DND-41 (cell line): Measurements from ENCODE around the gene PKD1.

Experiments
- ATAC-seq: fragments of 200-7000 bp; cut with Tn5 transposase; 3 replicates; pipeline ENCODE4 v1.9.1; 2021; ENCODE audit warnings: low read depth; ENCODE audit not compliant: insufficient read depth
- DNase-seq: peaks from one replicate; pipeline ENCODE4 v3.0.0-alpha.2; 2020
- H2AFZ ChIP-seq: 2 replicates; pipeline ENCODE4 v1.6.0; 2012; ENCODE audit warnings: low read depth, low read length
- H3K27ac ChIP-seq: 2 replicates; pipeline ENCODE4 v1.5.1; 2012; ENCODE audit warnings: low read length, inconsistent platforms
- H3K27me3 ChIP-seq: fragments of 200-600 bp; sonication (generic); 2 replicates; pipeline ENCODE4 v1.6.0; 2012; ENCODE audit warnings: low read length, mild to moderate bottlenecking, inconsistent platforms; ENCODE audit not compliant: insufficient read depth, poor library complexity
- H3K36me3 ChIP-seq: 2 replicates; pipeline ENCODE4 v1.5.1; 2012; ENCODE audit warnings: low read length, inconsistent platforms; ENCODE audit not compliant: insufficient read depth
- H3K4me1 ChIP-seq: 2 replicates; pipeline ENCODE4 v1.5.1; 2012; ENCODE audit warnings: mild to moderate bottlenecking, low read length; ENCODE audit not compliant: insufficient read depth
- H3K4me2 ChIP-seq: 2 replicates; pipeline ENCODE4 v1.6.0; 2012; ENCODE audit warnings: mild to moderate bottlenecking, moderate library complexity, low read length, inconsistent platforms; ENCODE audit not compliant: insufficient read depth
- H3K4me3 ChIP-seq, 2 experiments: fragments of 200-600 bp in 1 of 2; shearing (Covaris generic) in 1 of 2; 2 replicates each; pipeline ENCODE4 v1.5.1; 2012 to 2016; ENCODE audit warnings: inconsistent platforms in 2 of 2, low read length in 2 of 2, mild to moderate bottlenecking in 2 of 2, low read depth in 1 of 2, moderate library complexity in 1 of 2
- H3K79me2 ChIP-seq: 2 replicates; pipeline ENCODE4 v1.6.0; 2012; ENCODE audit warnings: low read length, inconsistent platforms; ENCODE audit not compliant: insufficient read depth
- H3K9ac ChIP-seq: 2 replicates; pipeline ENCODE4 v1.6.0; 2012; ENCODE audit warnings: low read depth, mild to moderate bottlenecking, inconsistent platforms, low read length, moderate library complexity
- H3K9me3 ChIP-seq: 2 replicates; pipeline ENCODE4 v1.5.1; 2012; ENCODE audit warnings: low read length, moderate library complexity, mild to moderate bottlenecking, inconsistent platforms; ENCODE audit not compliant: insufficient read depth, severe bottlenecking
- H4K20me1 ChIP-seq: 2 replicates; pipeline ENCODE4 v1.6.0; 2012; ENCODE audit warnings: low read length; ENCODE audit not compliant: insufficient read depth
- CTCF ChIP-seq: IDR thresholded peaks from 2 replicates; pipeline ENCODE4 v1.5.1; 2012; ENCODE audit warnings: borderline replicate concordance, low read length, moderate library complexity, mild to moderate bottlenecking; ENCODE audit not compliant: poor library complexity, severe bottlenecking; ENCODE audit errors: extremely low read depth
- EZH2 ChIP-seq: IDR thresholded peaks from 3 replicates; pipeline ENCODE4 v1.6.1; 2012; ENCODE audit warnings: borderline replicate concordance, low read depth, mild to moderate bottlenecking, moderate library complexity, low read length, inconsistent platforms; ENCODE audit not compliant: severe bottlenecking

The PKD1 gene

GRCh38 chr16:2083876-2084780 lies 51.6 kb downstream of the PKD1 start:
- no peak overlapping the region for H3K27ac ChIP-seq
- no peak for ATAC-seq

GRCh38 chr16:2083409-2083808 lies 52.3 kb downstream of the PKD1 start:
- peaks cover 91% of the 10 kb centered on the region for H3K36me3 ChIP-seq

More at GRCh38 chr16:2083876-2084780, 51.6 kb downstream of the PKD1 start:
- Histone ChIP-seq H3K27me3 (no peaks in the 10 kb centered on the region), H3K4me3 (no peak overlapping the region), H3K36me3 (peaks cover 92% of the 10 kb centered on the region), H3K9me3 (no peaks in the 10 kb centered on the region), H3K79me2 (no peaks in the 10 kb centered on the region), H4K20me1 (peaks cover 18% of the 10 kb centered on the region), H3K4me1 (no peaks in the 10 kb centered on the region), H3K4me2 (no peak overlapping the region), H2AFZ (no peak overlapping the region), H3K9ac (no peak overlapping the region)
- no peak for DNase-seq
- TF ChIP-seq EZH2 (no peak), CTCF (no peak)

GRCh38 chr16:2082983-2083364 lies 52.7 kb downstream of the PKD1 start:
- peaks cover 13% of the 10 kb centered on the region for H4K20me1 ChIP-seq
- TF ChIP-seq CTCF = no peak
- TF ChIP-seq EZH2 = no peak
- DNase-seq (no peak), ATAC-seq (no peak)
- no peaks in the 10 kb centered on the region for H3K9me3 ChIP-seq
- H3K4me1 ChIP-seq = no peaks in the 10 kb centered on the region
- H3K27me3 ChIP-seq = no peaks in the 10 kb centered on the region
- no peak overlapping the region for H3K4me3 ChIP-seq
- H3K27ac ChIP-seq = no peak overlapping the region
- no peak overlapping the region for H3K4me2 ChIP-seq
- no peak overlapping the region for H2AFZ ChIP-seq
- H3K79me2 ChIP-seq = no peaks in the 10 kb centered on the region
- no peak overlapping the region for H3K9ac ChIP-seq
- H3K36me3 ChIP-seq = peaks cover 88% of the 10 kb centered on the region

More at GRCh38 chr16:2083409-2083808, 52.3 kb downstream of the PKD1 start:
- H3K9me3 ChIP-seq = no peaks in the 10 kb centered on the region
- no peaks in the 10 kb centered on the region for H3K4me1 ChIP-seq
- no peaks in the 10 kb centered on the region for H3K27me3 ChIP-seq
- no peak overlapping the region for H2AFZ ChIP-seq
- ATAC-seq (no peak), DNase-seq (no peak)
- TF ChIP-seq EZH2 = no peak
- TF ChIP-seq CTCF = no peak
- H3K79me2 ChIP-seq = no peaks in the 10 kb centered on the region
- H3K9ac ChIP-seq = no peak overlapping the region
- no peak overlapping the region for H3K4me3 ChIP-seq
- H4K20me1 ChIP-seq = peaks cover 13% of the 10 kb centered on the region
- H3K27ac ChIP-seq = no peak overlapping the region
- H3K4me2 ChIP-seq = no peak overlapping the region
